Activated T-cell treated with anti-CD3 and anti-CD28 coated beads, Interleukin-2, amount 50 U/mL, for 4 hours (primary cell): ENCODE data around the gene IZUMO4. TPM values are rescaled to one million over a fixed set of nuclear protein-coding genes. Genes with fewer than 3 reads are reported as not detected.

Experiments
- ATAC-seq, 2 donors: fragments of 200-7000 bp; cut with Tn5 transposase; one replicate each; pipeline ENCODE4 v1.10.0; 2021
- DNase-seq: peaks from one replicate; pipeline ENCODE4 v3.0.0-alpha.2; 2020
- H3K27me3 Mint-ChIP-seq: one replicate; pipeline ENCODE4 v1.8.0; 2021; ENCODE audit warnings: low read depth, mixed read lengths
- H3K36me3 Mint-ChIP-seq: one replicate; pipeline ENCODE4 v1.8.0; 2022; ENCODE audit warnings: mixed read lengths; ENCODE audit not compliant: insufficient read depth
- H3K4me1 Mint-ChIP-seq: one replicate; pipeline ENCODE4 v1.8.0; 2021; ENCODE audit warnings: low read depth, mixed read lengths
- H3K4me3 Mint-ChIP-seq: one replicate; pipeline ENCODE4 v1.8.0; 2021; ENCODE audit warnings: mild to moderate bottlenecking, moderate library complexity, mixed read lengths
- H3K9me3 Mint-ChIP-seq: one replicate; pipeline ENCODE4 v1.8.0; 2021; ENCODE audit warnings: mixed read lengths
- total RNA-seq, 3 donors: library from RNA; stranded (reverse); gene quantifications; one replicate each; pipeline ENCODE4 v1.2.1, GENCODE V29; 2021

IZUMO4 gene
- total RNA-seq, 3 donors from 2014 or later = 3.4 to 4.6 (median 4.2) TPM

DNA sequence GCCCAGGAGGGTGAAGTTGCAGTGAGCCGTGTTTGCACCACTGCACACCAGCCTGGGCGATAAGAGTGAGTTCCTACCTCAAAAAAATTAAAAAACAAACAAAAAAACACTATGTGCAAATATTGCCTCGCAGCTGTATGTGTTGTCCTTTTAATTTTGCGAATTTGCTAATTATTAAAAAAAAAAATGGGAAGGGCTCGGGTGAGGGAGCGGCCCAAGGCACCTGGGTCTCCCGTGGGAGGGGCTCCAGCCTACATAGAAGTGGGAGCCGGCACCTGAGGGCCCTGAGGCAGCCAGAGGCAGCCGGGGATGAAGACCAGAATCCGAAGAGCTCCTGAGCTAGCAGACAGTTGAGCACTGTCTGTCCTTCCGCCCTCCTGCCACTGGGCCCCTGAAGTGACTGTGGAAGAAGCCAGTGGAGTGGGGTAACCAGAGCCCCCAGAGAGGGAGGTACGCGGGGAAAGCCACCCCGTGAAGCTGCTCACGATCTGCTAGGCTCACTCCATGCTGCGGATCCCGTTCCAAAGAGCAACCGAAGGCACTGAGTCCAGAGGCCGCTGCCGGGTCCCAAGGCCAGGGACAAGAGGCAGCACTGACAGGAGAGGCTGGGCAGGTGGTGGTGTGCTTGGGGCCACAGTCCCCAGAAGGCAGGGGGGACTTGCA, 6.5 kb downstream of the IZUMO4 start:
- H3K4me1 Mint-ChIP-seq = no peaks in the 10 kb centered on the region
- H3K27me3 Mint-ChIP-seq = no peaks in the 10 kb centered on the region
- no peak overlapping the region for H3K4me3 Mint-ChIP-seq
- no peak for ATAC-seq
- no peaks in the 10 kb centered on the region for H3K9me3 Mint-ChIP-seq
- DNase-seq = no peak
- H3K36me3 Mint-ChIP-seq = peaks cover 43% of the 10 kb centered on the region

DNA sequence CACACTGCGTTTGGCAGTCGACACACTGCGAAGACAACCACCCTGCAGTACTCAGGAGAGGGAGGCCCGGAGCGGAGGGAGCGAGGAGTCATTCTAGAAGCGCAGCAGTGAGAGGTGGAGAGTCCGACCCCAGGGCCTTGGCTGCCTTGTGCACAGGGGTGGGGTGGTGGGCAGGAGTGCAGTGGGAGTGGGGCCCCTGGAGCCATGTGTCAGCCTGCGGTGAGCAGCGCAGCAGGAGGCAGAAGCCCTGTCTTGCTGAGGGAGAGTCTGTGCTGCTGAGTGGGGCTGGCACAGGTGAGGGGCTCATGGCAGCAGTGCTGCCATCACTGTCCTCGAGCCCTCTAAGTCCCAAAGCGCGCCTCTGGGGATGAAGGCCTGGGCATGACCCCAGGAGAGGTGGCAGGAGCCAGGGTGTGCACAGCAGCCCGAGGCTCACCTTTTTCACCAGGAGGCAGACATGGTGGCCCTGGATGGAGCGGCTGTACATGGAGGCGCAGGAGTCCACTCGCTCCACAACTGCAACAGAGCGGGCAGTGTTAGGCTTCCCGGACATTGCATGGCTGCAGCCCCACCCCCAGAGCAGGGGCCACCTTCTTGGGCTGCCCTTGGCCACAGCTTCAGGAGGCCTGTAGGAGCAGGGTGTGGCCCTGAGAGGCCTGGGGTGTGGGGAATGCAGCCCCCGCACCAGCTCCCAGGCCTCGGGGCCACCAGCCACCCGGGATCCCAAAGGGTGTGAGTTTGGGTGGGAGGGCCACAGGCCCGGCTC, 11.7 kb downstream of the IZUMO4 start:
- no peaks in the 10 kb centered on the region for H3K27me3 Mint-ChIP-seq
- DNase-seq (no peak), ATAC-seq (no peak)
- H3K9me3 Mint-ChIP-seq = no peaks in the 10 kb centered on the region
- H3K4me1 Mint-ChIP-seq = peaks cover 4% of the 10 kb centered on the region
- H3K4me3 Mint-ChIP-seq = no peak overlapping the region
- peaks cover 48% of the 10 kb centered on the region for H3K36me3 Mint-ChIP-seq

DNA sequence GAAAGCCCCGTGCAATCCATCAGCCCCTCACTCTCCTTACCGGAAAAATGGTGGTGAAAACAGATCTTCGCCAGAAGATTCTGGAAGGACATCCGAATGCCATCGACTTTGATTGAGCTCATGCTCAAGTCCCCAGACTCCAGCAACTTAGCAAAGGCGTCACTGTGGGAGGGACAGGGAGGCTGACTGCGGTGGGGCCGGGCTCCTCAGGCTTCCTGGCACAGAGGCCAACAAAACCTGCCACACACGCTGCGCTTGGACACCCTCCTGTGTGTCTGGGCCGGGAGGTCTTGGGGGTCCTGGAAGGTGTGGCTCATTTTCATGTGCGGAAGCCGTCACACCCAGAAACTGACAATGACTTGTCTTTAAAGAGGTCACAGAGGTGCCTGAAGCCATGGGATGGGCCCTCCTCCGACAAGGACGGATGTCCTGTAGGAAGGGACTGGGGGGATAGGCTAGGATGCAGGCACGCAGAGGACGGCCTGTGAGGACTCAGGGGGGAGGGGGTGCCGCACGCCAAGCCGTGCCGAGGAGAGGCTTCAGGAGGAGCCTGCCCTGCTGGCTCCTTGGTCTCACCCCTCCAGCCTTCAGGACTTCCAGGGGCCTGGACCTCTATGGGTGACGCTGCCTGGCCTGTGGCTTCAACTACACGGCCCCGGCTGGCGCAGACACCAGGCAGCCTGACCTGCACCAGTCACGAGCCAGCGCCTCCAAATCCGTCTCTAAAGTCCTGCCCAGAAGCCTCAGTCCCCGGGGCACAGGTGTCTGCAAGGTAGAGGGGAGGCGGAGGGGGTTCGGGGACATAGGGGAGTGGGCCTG, 12.5 kb downstream of the IZUMO4 start:
- Mint-ChIP-seq H3K27me3 (no peaks in the 10 kb centered on the region), H3K36me3 (peaks cover 47% of the 10 kb centered on the region), H3K4me3 (no peak overlapping the region), H3K9me3 (no peaks in the 10 kb centered on the region), H3K4me1 (peaks cover 8% of the 10 kb centered on the region)
- DNase-seq (no peak), ATAC-seq (no peak)

DNA sequence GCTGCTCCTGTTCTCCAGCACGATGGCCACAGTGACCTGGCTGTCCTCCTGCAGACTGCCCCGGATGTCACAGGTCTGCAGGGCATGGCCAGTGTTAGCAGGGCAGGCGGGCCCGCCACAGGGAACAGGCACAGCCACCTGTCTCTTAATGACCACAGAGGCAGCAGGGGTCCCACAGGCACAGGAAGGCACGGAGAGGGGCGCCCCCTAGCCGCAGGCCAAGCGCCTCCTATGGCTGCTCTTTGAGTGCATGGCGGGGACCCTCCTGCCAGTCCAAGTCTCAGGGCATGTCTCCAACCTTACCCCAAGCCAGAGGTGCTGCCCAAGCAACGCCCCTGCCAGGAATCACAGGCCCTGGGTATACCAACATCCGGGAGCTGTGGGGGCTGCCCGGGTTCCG, 14.1 kb downstream of the IZUMO4 start:
- Mint-ChIP-seq H3K4me3 (no peak overlapping the region), H3K36me3 (peaks cover 44% of the 10 kb centered on the region), H3K27me3 (no peaks in the 10 kb centered on the region), H3K9me3 (no peaks in the 10 kb centered on the region), H3K4me1 (peaks cover 8% of the 10 kb centered on the region)
- ATAC-seq (no peak), DNase-seq (no peak)

DNA sequence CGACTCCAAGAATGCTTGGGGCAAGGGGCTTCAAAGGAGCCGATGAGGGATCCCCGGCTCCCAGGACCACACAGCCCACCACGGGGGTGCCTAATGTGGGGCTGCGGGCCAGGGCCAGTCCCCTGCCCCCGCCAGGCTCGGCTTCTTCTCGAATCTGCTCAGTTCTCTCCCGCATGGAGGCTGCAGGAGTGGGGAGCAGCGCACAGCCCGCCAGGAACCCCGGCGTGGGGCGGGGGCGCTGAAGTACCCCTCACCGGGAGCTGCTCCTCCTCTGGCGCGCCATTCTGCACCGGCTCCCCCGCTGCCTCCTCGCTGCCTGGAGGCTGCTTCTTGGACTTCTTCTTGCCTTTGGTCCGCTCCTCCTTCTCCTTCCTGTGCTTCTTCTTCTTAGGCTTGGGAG, 14.7 kb downstream of the IZUMO4 start:
- peaks cover 8% of the 10 kb centered on the region for H3K4me1 Mint-ChIP-seq
- peaks cover 39% of the 10 kb centered on the region for H3K36me3 Mint-ChIP-seq
- H3K9me3 Mint-ChIP-seq = no peaks in the 10 kb centered on the region
- no peak overlapping the region for H3K4me3 Mint-ChIP-seq
- no peak for DNase-seq
- ATAC-seq = no peak
- no peaks in the 10 kb centered on the region for H3K27me3 Mint-ChIP-seq

DNA sequence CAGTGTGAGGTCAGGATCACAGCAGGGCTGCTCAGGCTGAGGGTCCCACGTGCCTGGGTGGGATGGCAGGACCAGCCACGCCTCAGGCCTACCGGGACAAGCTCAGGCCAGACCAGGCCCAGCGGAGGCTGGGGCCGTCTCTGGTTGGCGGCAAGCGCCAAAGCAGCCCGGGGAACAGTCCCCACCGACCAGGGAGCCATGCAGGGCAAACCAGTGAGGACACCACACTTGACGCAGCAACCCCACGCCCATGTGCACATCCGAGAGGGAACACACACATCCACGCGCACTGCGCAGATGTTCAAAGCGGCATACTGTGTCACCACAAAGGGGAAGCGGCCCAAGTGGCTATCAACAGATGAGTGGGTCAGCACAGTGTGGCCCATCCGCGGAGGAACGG, 15.2 kb downstream of the IZUMO4 start:
- no peaks in the 10 kb centered on the region for H3K9me3 Mint-ChIP-seq
- ATAC-seq (no peak), DNase-seq (no peak)
- no peaks in the 10 kb centered on the region for H3K27me3 Mint-ChIP-seq
- peaks cover 35% of the 10 kb centered on the region for H3K36me3 Mint-ChIP-seq
- H3K4me3 Mint-ChIP-seq = no peak overlapping the region
- H3K4me1 Mint-ChIP-seq = peaks cover 8% of the 10 kb centered on the region

DNA sequence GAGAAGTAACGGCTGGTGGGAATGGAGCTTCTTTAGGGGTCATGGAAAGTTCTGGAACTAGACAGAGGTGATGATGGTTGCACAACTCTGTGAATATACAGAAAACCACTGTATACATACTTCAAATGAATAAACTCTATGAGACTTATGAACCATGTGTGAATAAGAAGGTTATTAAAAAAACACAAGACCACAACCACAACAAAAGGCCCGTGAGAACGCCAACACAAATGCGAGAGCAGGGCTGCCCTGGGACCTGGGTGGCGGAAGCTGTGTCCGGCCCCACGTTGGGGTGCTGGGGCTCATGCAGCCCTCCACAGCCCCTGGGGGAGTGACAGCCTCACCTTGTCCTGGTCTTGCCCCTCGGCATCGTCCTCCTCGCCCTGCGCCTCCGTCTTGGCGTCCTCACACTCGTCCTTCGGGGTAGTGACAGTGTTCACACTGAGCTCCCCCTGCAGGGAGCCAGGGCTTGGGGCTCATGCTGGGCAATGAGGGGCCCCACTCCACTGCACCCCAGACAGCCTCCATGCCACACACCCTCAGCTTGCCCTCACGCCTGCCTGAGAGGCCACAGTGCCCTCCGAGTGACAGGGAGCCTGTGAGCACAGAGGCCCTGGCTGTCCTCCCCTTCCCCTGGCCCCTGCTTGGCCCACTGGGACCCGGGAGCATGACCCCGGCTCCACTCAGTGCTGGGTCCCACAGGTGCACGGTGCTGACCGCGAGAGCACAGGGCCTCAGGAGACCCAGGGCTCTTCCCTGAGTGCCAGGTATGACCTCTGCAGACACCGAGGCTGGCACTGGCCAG, 16.0 kb downstream of the IZUMO4 start:
- peak in 1 of 2 donors; percentile 36 for ATAC-seq
- Mint-ChIP-seq H3K36me3 (peaks cover 31% of the 10 kb centered on the region), H3K27me3 (no peaks in the 10 kb centered on the region), H3K4me3 (no peak overlapping the region), H3K4me1 (peaks cover 8% of the 10 kb centered on the region), H3K9me3 (no peaks in the 10 kb centered on the region)
- DNase-seq = no peak

DNA sequence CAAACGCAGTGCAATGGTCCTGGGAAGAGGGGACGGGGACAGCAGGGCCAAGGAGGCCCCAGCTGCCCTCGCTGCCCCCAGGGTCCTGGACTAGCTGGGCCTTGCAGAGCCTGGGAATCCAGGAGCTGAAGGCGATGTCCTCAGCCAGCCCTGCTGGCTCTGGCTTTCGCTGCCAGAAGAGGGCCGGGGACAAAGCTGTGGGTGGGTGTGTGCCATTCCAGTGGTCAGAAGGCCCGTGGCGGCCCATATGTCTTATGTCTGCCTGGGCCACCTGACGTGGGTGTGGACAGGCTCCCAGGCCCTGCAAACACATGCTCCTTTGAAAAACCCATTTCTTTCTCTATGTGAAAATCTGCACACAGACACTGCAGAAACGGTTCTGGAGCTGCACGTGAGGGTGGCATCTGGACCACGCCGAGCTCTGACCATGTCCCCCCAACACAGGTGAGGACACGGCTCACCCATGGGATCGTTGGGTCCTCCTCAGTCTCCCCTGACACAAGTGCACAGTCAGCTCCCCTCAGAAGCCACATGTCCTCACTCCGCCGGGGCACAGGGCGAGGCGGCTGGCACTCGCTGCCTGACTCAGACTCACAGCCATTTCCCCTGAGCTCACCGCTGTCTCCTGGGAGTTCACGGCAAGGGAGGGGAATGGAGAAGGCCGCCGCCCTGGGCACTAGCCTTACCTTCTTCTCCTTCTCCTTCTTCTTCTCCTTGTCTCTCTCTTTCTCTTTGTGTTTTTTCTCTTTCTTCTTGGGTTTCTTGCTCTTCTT, 16.9 kb downstream of the IZUMO4 start:
- H3K36me3 Mint-ChIP-seq = peaks cover 32% of the 10 kb centered on the region
- no peak for ATAC-seq
- peaks cover 8% of the 10 kb centered on the region for H3K4me1 Mint-ChIP-seq
- no peaks in the 10 kb centered on the region for H3K27me3 Mint-ChIP-seq
- no peak for DNase-seq
- no peak overlapping the region for H3K4me3 Mint-ChIP-seq
- no peaks in the 10 kb centered on the region for H3K9me3 Mint-ChIP-seq

DNA sequence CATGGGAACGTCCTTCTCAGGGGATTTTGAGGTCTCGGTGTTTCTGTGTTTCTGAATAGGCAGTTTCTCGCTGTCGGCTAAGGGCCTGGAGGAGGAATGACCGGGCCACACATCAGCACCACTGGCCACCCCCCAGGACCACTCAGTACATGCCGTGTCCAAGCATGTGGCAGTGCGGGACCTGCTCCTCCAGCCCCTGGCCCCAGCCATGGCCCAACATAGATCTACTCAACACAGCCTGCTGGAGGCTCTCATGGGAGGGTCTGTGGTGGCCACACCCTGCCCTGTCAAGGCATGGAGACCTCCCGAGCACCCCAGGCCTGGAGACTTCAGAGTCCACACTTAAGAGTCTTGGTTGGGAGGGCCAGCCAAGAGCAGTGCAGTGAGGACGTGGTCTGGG, 17.5 kb downstream of the IZUMO4 start:
- no peak overlapping the region for H3K4me3 Mint-ChIP-seq
- H3K9me3 Mint-ChIP-seq = no peaks in the 10 kb centered on the region
- peaks cover 8% of the 10 kb centered on the region for H3K4me1 Mint-ChIP-seq
- no peaks in the 10 kb centered on the region for H3K27me3 Mint-ChIP-seq
- DNase-seq (no peak), ATAC-seq (no peak)
- peaks cover 32% of the 10 kb centered on the region for H3K36me3 Mint-ChIP-seq

DNA sequence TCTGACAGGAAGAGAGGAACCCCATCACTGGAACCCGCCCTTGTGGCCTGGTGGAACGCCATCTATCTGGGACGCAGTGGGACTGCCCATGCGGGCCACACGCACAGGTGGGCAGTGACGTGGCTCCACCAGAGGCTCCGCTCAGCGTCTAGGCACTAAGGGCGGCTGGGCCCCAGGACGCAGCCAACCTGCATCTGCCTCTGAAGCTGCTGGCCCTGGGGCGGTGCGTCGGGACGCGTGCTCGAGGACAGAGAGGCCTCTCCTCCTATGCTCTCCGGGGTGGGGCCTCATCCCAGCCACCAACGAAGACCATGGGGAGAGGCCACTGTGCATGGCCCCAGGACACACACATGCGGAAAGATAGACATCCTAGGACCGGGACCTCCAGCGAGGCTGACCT, 18.1 kb downstream of the IZUMO4 start:
- Mint-ChIP-seq H3K9me3 (no peaks in the 10 kb centered on the region), H3K27me3 (no peaks in the 10 kb centered on the region), H3K4me1 (peaks cover 8% of the 10 kb centered on the region), H3K36me3 (peaks cover 31% of the 10 kb centered on the region), H3K4me3 (no peak overlapping the region)
- no peak for ATAC-seq
- no peak for DNase-seq

DNA sequence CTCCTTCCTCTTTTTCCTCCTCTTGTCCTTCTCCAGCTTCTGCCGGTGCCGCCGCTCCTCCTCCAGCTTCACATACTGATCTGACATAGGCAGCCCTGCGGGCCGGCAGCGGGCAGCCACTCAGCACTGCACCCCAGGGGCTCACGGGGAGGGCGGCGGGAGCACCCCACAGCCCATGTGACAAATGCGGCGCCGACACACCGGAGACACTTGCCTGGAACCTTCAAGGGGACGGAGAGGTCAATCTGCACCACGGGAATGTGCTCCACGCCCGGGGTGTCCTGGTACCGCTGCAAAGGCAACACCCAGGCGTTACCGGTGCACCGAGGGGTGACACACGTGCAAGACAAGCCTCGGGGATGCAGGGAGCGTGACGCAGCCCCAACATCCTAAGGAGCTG, 18.6 kb downstream of the IZUMO4 start:
- Mint-ChIP-seq H3K36me3 (peaks cover 31% of the 10 kb centered on the region), H3K4me3 (no peak overlapping the region), H3K9me3 (no peaks in the 10 kb centered on the region), H3K4me1 (peaks cover 8% of the 10 kb centered on the region), H3K27me3 (no peaks in the 10 kb centered on the region)
- ATAC-seq (no peak), DNase-seq (no peak)

DNA sequence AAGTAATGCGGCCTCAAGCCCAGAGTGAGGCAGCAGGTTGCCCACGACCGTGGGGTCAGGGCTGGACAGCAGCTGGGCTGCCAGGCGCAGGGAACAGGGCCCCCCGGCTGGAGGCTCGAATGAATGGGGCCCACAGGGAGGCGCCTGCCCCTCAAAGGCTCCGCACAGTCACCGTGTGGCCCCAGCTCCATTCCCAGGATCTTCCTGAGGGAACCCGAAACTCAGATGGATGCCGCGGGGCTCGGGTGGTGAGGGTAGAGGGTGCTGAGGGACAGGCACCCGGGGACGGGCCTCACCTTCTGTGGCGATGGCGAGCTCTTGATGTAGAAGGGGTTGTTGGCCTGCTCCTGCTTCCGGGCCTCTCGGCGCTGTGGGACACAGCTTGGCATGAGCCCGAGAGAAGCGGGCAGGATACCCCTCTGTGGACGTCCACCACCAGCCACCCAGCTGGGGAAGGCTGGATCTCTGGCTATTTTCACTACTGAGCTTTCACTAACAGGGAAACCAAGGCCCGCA, 19.3 kb downstream of the IZUMO4 start:
- ATAC-seq (no peak), DNase-seq (no peak)
- H3K4me3 Mint-ChIP-seq = no peak overlapping the region
- no peaks in the 10 kb centered on the region for H3K9me3 Mint-ChIP-seq
- peaks cover 8% of the 10 kb centered on the region for H3K4me1 Mint-ChIP-seq
- peaks cover 37% of the 10 kb centered on the region for H3K36me3 Mint-ChIP-seq
- no peaks in the 10 kb centered on the region for H3K27me3 Mint-ChIP-seq

DNA sequence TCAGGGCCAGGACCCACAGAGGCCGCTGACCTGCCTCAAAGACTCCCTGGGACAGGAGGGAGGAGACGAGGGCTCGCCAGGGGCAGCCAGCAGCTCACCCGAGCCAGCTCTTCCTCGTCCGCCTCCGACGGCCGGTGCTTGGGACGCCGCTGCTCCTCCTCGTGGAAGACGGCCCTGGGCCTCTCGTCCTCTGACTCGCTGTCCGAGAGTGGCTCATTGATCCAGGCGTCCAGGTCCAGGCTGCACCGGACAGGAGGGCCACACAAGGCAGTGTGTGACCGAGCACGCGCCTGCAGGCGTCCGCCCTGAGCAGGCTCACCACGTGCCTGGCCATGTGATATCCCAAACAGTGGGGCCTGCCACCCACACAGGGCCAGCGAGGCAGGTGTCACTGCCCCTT, 19.8 kb downstream of the IZUMO4 start:
- peaks cover 42% of the 10 kb centered on the region for H3K36me3 Mint-ChIP-seq
- H3K9me3 Mint-ChIP-seq = no peaks in the 10 kb centered on the region
- H3K27me3 Mint-ChIP-seq = no peaks in the 10 kb centered on the region
- H3K4me3 Mint-ChIP-seq = no peak overlapping the region
- H3K4me1 Mint-ChIP-seq = peaks cover 8% of the 10 kb centered on the region
- DNase-seq (no peak), ATAC-seq (no peak)
